Metanephros (tissue), 1 donor: ENCODE measurements around the gene TMEM174. TPM values are rescaled to one million over a fixed set of nuclear protein-coding genes. Genes with fewer than 3 reads are reported as not detected.

Experiments
- total RNA-seq: library from RNA; depleted of rRNA; stranded (reverse); fragments of >200 nt; gene quantifications from one replicate; pipeline ENCODE4 v1.2.3, GENCODE V29; 2014

The TMEM174 gene
- total RNA-seq = 6.8 TPM

GRCh38 chr5:73172951-73173350, at the start of gene TMEM174:
TSS of gene TMEM174 (plus strand) at chr5:73173193. CDS start at chr5:73173244, 51 bp downstream.

Other genes with a start within 250 kb of the TMEM174 start
- 29.2 TPM for gene FCHO2, start 217.2 kb upstream of the TMEM174 start, total RNA-seq
- 6.9 TPM for gene TMEM171, start 52.6 kb upstream of the TMEM174 start, total RNA-seq